Adrenal gland (tissue), 5 donors: ENCODE results near the gene NR6A1.

Experiments
- POLR2A ChIP-seq, 2 donors: fragments of 450-650 bp; IDR thresholded peaks; one replicate each; pipeline ENCODE4 v1.6.1; 2017; ENCODE audit warnings: antibody characterized with exemption in 2 of 2, mild to moderate bottlenecking in 2 of 2, moderate library complexity in 1 of 2
- TF ChIP-seq, protein P1 (sequence below), 6 experiments: fragments of 450-650 bp in 4 of 6; fragments of 200-600 bp in 2 of 6; sonication (generic) in 1 of 6; IDR thresholded peaks; 1 replicate in 5 of 6; 2 replicates in 1 of 6; pipeline versions ENCODE4 v1.5.1 to v1.8.0; 2016 to 2021; ENCODE audit warnings: antibody characterized with exemption in 6 of 6, mild to moderate bottlenecking in 2 of 6, moderate library complexity in 1 of 6
- donor health status: DM: no; HTN: no; CAD: no.

DNA sequence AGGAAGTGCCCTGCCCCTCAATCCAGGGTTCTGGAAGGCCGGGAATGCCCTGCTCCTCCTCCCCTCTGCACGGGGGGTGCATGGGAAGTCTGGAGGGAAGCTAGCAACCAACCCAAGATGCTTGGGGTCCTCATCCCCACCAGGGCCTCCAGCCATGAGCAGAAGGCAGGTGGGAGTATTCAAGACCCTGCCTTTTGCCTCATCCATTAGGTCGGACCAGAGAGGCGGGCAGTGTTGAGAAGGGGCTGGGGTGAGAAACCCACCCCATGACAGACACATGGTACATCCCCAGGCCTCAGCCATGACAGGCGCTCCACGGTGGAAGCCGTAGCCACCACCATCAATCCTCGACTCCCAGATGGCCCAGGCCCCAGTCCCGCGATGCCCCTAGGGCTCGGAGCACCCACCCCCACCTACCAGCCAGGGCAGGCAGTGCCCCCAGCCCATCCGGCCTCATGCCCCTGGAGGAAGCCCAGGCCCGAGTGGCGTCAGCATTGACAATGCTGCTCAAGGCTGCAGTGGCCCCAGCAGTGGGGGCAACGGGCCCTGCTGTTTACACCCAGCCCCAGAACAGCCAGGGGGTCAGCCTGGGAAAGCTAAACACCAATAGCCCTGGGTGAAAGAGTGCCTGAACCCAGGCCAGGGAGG is 272.5 kb downstream of the NR6A1 start:
- TF ChIP-seq, protein P1, sequence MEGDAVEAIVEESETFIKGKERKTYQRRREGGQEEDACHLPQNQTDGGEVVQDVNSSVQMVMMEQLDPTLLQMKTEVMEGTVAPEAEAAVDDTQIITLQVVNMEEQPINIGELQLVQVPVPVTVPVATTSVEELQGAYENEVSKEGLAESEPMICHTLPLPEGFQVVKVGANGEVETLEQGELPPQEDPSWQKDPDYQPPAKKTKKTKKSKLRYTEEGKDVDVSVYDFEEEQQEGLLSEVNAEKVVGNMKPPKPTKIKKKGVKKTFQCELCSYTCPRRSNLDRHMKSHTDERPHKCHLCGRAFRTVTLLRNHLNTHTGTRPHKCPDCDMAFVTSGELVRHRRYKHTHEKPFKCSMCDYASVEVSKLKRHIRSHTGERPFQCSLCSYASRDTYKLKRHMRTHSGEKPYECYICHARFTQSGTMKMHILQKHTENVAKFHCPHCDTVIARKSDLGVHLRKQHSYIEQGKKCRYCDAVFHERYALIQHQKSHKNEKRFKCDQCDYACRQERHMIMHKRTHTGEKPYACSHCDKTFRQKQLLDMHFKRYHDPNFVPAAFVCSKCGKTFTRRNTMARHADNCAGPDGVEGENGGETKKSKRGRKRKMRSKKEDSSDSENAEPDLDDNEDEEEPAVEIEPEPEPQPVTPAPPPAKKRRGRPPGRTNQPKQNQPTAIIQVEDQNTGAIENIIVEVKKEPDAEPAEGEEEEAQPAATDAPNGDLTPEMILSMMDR (IDR thresholded peaks at IDR 0.05), result no peak
- TF ChIP-seq POLR2A (IDR thresholded peaks at IDR 0.05), result no peak
